Activated CD4-positive, alpha-beta T cell treated with anti-CD3 and anti-CD28 coated beads, Interleukin-2, amount 50 U/mL, for 48 hours (primary cell): Measurements from ENCODE around the gene SHLD1.
"Not testable (repeated sequence)": the region's sequence is repeated elsewhere in the genome, so short reads cannot be mapped to it uniquely, and the experiment has no call there.

ENCODE experiments used
- DNase-seq, 2 experiments: peaks; one replicate each; pipeline ENCODE4 v3.0.0-alpha.2; 2020

SHLD1 gene

GRCh38 chr20:5737619-5737953 is 12.6 kb upstream of the SHLD1 start:
- DNase-seq = no peak

GRCh38 chr20:5737966-5738365 is 12.2 kb upstream of the SHLD1 start:
- no peak for DNase-seq

- not testable (repeated sequence) for DNase-seq
Observed at GRCh38 chr20:5740643-5741042, 9.6 kb upstream of the SHLD1 start.

- no peak for DNase-seq
Observed at GRCh38 chr20:5741089-5741488, 9.1 kb upstream of the SHLD1 start.

- DNase-seq = no peak
Observed at GRCh38 chr20:5742041-5742440, 8.2 kb upstream of the SHLD1 start.

GRCh38 chr20:5745416-5746030 is 4.7 kb upstream of the SHLD1 start:
- DNase-seq = no peak

- no peak for DNase-seq
Observed at GRCh38 chr20:5746064-5746463, 4.1 kb upstream of the SHLD1 start.

GRCh38 chr20:5748246-5748645 is 2.0 kb upstream of the SHLD1 start:
- no peak for DNase-seq

GRCh38 chr20:5749512-5749951 is 669 bp upstream of the SHLD1 start:
- DNase-seq = not testable (repeated sequence)

GRCh38 chr20:5751856-5752255 is 1.7 kb downstream of the SHLD1 start:
- DNase-seq = no peak

GRCh38 chr20:5753814-5754213 is 3.6 kb downstream of the SHLD1 start:
- no peak for DNase-seq

GRCh38 chr20:5757949-5758348 is 7.7 kb downstream of the SHLD1 start:
- DNase-seq = no peak

GRCh38 chr20:5766085-5766764 is 16.0 kb downstream of the SHLD1 start:
- DNase-seq = no peak

GRCh38 chr20:5767493-5768098 is 17.4 kb downstream of the SHLD1 start:
- no peak for DNase-seq

- no peak for DNase-seq
Observed at GRCh38 chr20:5770231-5770986, 20.2 kb downstream of the SHLD1 start.

GRCh38 chr20:5770987-5771318 is 20.8 kb downstream of the SHLD1 start:
- no peak for DNase-seq

GRCh38 chr20:5772704-5773103 is 22.5 kb downstream of the SHLD1 start:
- no peak for DNase-seq

- DNase-seq = no peak
Observed at GRCh38 chr20:5773589-5773988, 23.4 kb downstream of the SHLD1 start.

- no peak for DNase-seq
Observed at GRCh38 chr20:5776077-5776476, 25.9 kb downstream of the SHLD1 start.

- no peak for DNase-seq
Observed at GRCh38 chr20:5779071-5779900, 29.1 kb downstream of the SHLD1 start.

- no peak for DNase-seq
Observed at GRCh38 chr20:5780846-5781217, 30.6 kb downstream of the SHLD1 start.

- not testable (repeated sequence) for DNase-seq
Observed at GRCh38 chr20:5781367-5781766, 31.2 kb downstream of the SHLD1 start.
